Measurements from ENCODE around the gene TRPM3.

The TRPM3 gene

DNA sequence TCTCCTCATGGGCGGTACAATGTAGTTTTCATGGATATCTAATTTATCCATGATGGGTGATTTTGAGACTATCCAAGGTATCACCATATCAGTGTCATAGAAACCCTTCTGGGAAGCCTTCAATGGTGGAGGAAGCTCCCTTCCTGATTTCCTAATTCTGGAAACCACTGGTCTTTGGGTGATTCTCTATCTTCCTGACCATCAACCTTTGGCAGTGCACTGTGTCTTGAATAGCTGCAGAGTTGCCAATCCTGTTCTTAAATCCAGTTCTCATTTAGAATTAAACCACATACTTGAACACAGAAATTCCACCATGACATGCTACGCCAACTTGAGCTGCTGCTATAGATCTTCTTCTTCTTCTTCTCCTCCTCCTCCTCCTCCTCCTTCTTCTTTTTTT is 545.3 kb downstream of the TRPM3 start:
- DNase-seq = no peak
- H3K27me3 ChIP-seq (replicated peaks; ENCODE audit: insufficient read depth, low read length) = no peaks in the 10 kb centered on the region
- H3K9me2 ChIP-seq (replicated peaks; ENCODE audit: insufficient read depth, low read length) = no peaks in the 10 kb centered on the region
- TF ChIP-seq CTCF (IDR thresholded peaks at IDR 0.05; ENCODE audit: low read length) (no peak), EZH2 (optimal IDR thresholded peaks at IDR 0.05; ENCODE audit: low read depth, low read length) (no peak)
- no peak overlapping the region for H2AFZ ChIP-seq (ENCODE audit: low read length)
- H3K79me2 ChIP-seq (ENCODE audit: low read length) = no peaks in the 10 kb centered on the region
- no peaks in the 10 kb centered on the region for H3K9me3 ChIP-seq (replicated peaks; ENCODE audit: insufficient read depth, low read length)
- no peak overlapping the region for H3K27ac ChIP-seq (ENCODE audit: low read length)
- H4K20me1 ChIP-seq (ENCODE audit: insufficient read depth, low read length) = no peaks in the 10 kb centered on the region
- no peaks in the 10 kb centered on the region for H3K36me3 ChIP-seq (replicated peaks; ENCODE audit: insufficient read depth, low read length)
- H3K4me2 ChIP-seq (ENCODE audit: low read depth, low read length) = no peak overlapping the region
- no peaks in the 10 kb centered on the region for H3K4me1 ChIP-seq (ENCODE audit: low read length)
- H3K9ac ChIP-seq (ENCODE audit: low read length) = no peak overlapping the region
- H3K4me3 ChIP-seq (ENCODE audit: low read length) = no peak overlapping the region
- no peaks in the 10 kb centered on the region for H3F3A ChIP-seq (ENCODE audit: insufficient read depth, low read length)

- Histone ChIP-seq H3K9ac (ENCODE audit: low read length) (no peak overlapping the region), H3K9me3 (replicated peaks; ENCODE audit: insufficient read depth, low read length) (no peaks in the 10 kb centered on the region), H2AFZ (ENCODE audit: low read length) (no peak overlapping the region), H3K4me1 (ENCODE audit: low read length) (no peaks in the 10 kb centered on the region), H3K4me3 (ENCODE audit: low read length) (no peak overlapping the region), H3K4me2 (ENCODE audit: low read depth, low read length) (no peak overlapping the region), H3F3A (ENCODE audit: insufficient read depth, low read length) (no peaks in the 10 kb centered on the region), H3K27me3 (replicated peaks; ENCODE audit: insufficient read depth, low read length) (no peaks in the 10 kb centered on the region), H3K27ac (ENCODE audit: low read length) (no peak overlapping the region), H3K9me2 (replicated peaks; ENCODE audit: insufficient read depth, low read length) (no peaks in the 10 kb centered on the region), H3K36me3 (replicated peaks; ENCODE audit: insufficient read depth, low read length) (no peaks in the 10 kb centered on the region), H4K20me1 (ENCODE audit: insufficient read depth, low read length) (no peaks in the 10 kb centered on the region), H3K79me2 (ENCODE audit: low read length) (no peaks in the 10 kb centered on the region)
- no peak for DNase-seq
- TF ChIP-seq EZH2 (optimal IDR thresholded peaks at IDR 0.05; ENCODE audit: low read depth, low read length) (no peak), EZH2phosphoT487 (IDR thresholded peaks at IDR 0.05; ENCODE audit: low read length) (no peak), CTCF (IDR thresholded peaks at IDR 0.05; ENCODE audit: low read length) (no peak)
Observed at GRCh38 chr9:70574151-70574837, 547.1 kb downstream of the TRPM3 start.

DNA sequence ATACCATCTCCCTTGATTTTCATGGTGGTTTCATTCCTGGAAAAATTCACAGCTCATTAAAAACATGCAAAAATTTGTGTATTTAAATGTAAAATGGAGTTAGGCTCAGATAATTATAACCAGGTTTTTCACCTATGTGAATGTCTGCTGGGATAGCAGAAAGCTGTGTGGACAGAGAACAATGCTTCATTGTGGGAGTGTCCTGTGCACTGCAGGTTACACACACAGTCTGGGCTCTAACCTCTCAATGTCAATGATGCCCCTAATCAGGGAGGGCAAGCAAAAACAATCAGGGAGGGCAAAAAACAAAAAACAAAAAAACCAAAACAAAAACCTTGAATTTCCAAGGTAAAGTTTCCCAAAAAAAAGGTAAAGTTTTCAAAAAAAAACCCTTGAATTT is 548.1 kb downstream of the TRPM3 start:
- Histone ChIP-seq H2AFZ (ENCODE audit: low read length) (no peak overlapping the region), H3K4me2 (ENCODE audit: low read depth, low read length) (no peak overlapping the region), H3K9me3 (replicated peaks; ENCODE audit: insufficient read depth, low read length) (no peaks in the 10 kb centered on the region), H3F3A (ENCODE audit: insufficient read depth, low read length) (no peaks in the 10 kb centered on the region), H3K9me2 (replicated peaks; ENCODE audit: insufficient read depth, low read length) (no peaks in the 10 kb centered on the region), H3K4me1 (ENCODE audit: low read length) (no peaks in the 10 kb centered on the region), H4K20me1 (ENCODE audit: insufficient read depth, low read length) (no peaks in the 10 kb centered on the region), H3K36me3 (replicated peaks; ENCODE audit: insufficient read depth, low read length) (no peaks in the 10 kb centered on the region), H3K27me3 (replicated peaks; ENCODE audit: insufficient read depth, low read length) (no peaks in the 10 kb centered on the region), H3K4me3 (ENCODE audit: low read length) (no peak overlapping the region), H3K9ac (ENCODE audit: low read length) (no peak overlapping the region), H3K27ac (ENCODE audit: low read length) (no peak overlapping the region), H3K79me2 (ENCODE audit: low read length) (no peaks in the 10 kb centered on the region)
- TF ChIP-seq EZH2phosphoT487 (IDR thresholded peaks at IDR 0.05; ENCODE audit: low read length) (no peak), EZH2 (optimal IDR thresholded peaks at IDR 0.05; ENCODE audit: low read depth, low read length) (no peak), CTCF (IDR thresholded peaks at IDR 0.05; ENCODE audit: low read length) (no peak)
- no peak for DNase-seq
